ENCODE data around the gene TGM2.

The TGM2 gene

GRCh38 chr20:38198238-38198861 is 33.3 kb upstream of the TGM2 start:
- no peak for DNase-seq

GRCh38 chr20:38197619-38198018 is 32.5 kb upstream of the TGM2 start:
- DNase-seq: no peak

GRCh38 chr20:38197217-38197616 is 32.1 kb upstream of the TGM2 start:
- no peak for DNase-seq

- DNase-seq: no peak
These were observed 31.5 kb upstream of the TGM2 start for GRCh38 chr20:38196592-38196991.

- no peak for DNase-seq
These were observed 31.0 kb upstream of the TGM2 start for GRCh38 chr20:38196076-38196475.

GRCh38 chr20:38195521-38195920 is 30.5 kb upstream of the TGM2 start:
- no peak for DNase-seq

- DNase-seq: no peak
These were observed 30.0 kb upstream of the TGM2 start for GRCh38 chr20:38194971-38195504.

- DNase-seq: no peak
These were observed 28.6 kb upstream of the TGM2 start for GRCh38 chr20:38193586-38194105.

GRCh38 chr20:38192323-38192885 is 27.3 kb upstream of the TGM2 start:
- DNase-seq: no peak

- no peak for DNase-seq
These were observed 26.6 kb upstream of the TGM2 start for GRCh38 chr20:38191654-38192053.

GRCh38 chr20:38190936-38191371 is 25.9 kb upstream of the TGM2 start:
- no peak for DNase-seq

- no peak for DNase-seq
These were observed 25.1 kb upstream of the TGM2 start for GRCh38 chr20:38190166-38190565.

- no peak for DNase-seq
These were observed 22.4 kb upstream of the TGM2 start for GRCh38 chr20:38187517-38187916.

GRCh38 chr20:38186788-38187221 is 21.7 kb upstream of the TGM2 start:
- no peak for DNase-seq

- no peak for DNase-seq
These were observed 19.0 kb upstream of the TGM2 start for GRCh38 chr20:38184101-38184500.

- DNase-seq: no peak
These were observed 16.9 kb upstream of the TGM2 start for GRCh38 chr20:38181971-38182370.

GRCh38 chr20:38181207-38181801 is 16.2 kb upstream of the TGM2 start:
- no peak for DNase-seq

- DNase-seq: no peak
These were observed 15.7 kb upstream of the TGM2 start for GRCh38 chr20:38180781-38181180.

GRCh38 chr20:38179846-38180245 is 14.8 kb upstream of the TGM2 start:
- no peak for DNase-seq

- no peak for DNase-seq
These were observed 13.5 kb upstream of the TGM2 start for GRCh38 chr20:38178581-38178980.

GRCh38 chr20:38178065-38178491 is 13.0 kb upstream of the TGM2 start:
- DNase-seq: no peak

GRCh38 chr20:38177201-38177600 is 12.1 kb upstream of the TGM2 start:
- no peak for DNase-seq

GRCh38 chr20:38175304-38176180 is 10.5 kb upstream of the TGM2 start:
- no peak for DNase-seq

All from COR-L47 (cell line).